ENCODE results near the gene MNS1.

Gene MNS1

GRCh38 chr15:56472278-56472677 lies 7.3 kb upstream of the MNS1 start:
- DNase-seq (ENCODE audit: low spot score), result no peak
- ChIA-PET CTCF (no interaction called here), POLR2A (ENCODE audit: low non-redundant PET) (no interaction called here)
- TF ChIP-seq, protein P1, sequence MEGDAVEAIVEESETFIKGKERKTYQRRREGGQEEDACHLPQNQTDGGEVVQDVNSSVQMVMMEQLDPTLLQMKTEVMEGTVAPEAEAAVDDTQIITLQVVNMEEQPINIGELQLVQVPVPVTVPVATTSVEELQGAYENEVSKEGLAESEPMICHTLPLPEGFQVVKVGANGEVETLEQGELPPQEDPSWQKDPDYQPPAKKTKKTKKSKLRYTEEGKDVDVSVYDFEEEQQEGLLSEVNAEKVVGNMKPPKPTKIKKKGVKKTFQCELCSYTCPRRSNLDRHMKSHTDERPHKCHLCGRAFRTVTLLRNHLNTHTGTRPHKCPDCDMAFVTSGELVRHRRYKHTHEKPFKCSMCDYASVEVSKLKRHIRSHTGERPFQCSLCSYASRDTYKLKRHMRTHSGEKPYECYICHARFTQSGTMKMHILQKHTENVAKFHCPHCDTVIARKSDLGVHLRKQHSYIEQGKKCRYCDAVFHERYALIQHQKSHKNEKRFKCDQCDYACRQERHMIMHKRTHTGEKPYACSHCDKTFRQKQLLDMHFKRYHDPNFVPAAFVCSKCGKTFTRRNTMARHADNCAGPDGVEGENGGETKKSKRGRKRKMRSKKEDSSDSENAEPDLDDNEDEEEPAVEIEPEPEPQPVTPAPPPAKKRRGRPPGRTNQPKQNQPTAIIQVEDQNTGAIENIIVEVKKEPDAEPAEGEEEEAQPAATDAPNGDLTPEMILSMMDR (conservative IDR thresholded peaks at IDR 0.05; ENCODE audit: low read depth), result no peak
- no peak overlapping the region for H3K27ac ChIP-seq

DNA sequence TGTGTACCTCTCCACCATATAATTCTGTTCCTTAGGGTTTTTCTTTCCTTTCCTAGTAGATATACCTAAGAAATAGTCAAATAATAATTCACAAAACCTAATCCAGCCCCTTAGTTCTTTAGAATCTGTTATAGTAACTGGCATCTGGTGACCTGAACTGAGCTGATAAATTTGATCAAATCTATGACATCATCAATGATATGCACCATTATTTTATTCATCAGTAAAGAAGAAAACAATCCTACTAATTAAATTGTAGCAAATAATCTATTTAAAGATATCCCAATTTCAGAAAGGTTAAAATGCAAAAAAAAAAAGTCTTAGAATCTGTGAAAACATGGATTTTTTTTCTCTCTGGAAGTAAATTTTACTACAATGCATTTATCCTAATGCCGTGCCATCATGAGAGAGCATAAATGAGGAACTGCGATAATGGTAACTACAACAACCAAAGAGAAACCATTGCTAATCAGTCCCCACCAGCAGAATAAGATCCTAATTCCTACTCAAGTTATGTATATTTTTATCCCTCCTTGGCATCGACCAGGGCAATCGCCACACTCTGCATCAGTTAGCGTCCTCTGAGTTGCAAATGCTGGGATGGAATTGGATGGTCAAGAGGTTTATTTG lies 6.6 kb upstream of the MNS1 start:
- H3K27ac ChIP-seq, result no peak overlapping the region
- DNase-seq (ENCODE audit: low spot score), result no peak
- ChIA-PET CTCF (no interaction called here), POLR2A (ENCODE audit: low non-redundant PET) (no interaction called here)
- TF ChIP-seq, protein P1 (conservative IDR thresholded peaks at IDR 0.05; ENCODE audit: low read depth), result no peak

GRCh38 chr15:56469483-56469882 lies 4.5 kb upstream of the MNS1 start:
- ChIA-PET CTCF (no interaction called here), POLR2A (ENCODE audit: low non-redundant PET) (no interaction called here)

DNA sequence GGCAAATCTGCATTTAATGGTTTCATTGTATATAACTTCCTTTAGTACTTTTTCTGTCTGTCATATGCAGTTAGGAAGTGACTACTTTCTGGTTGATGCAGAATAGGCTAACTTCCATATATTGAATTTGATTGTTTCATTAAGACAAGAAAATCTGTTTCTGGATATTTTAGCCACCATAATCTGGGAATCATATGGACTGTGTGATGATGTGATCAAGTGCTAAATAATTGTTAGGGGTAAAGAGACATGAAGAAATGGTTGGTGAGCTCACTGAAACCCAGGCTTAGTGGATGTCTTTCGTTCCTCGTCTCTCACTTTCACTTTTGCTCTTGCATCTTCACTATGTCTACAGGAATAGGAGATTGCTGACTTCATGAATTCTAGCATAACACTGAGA lies 3.5 kb upstream of the MNS1 start:
- TF ChIP-seq, protein P1 (conservative IDR thresholded peaks at IDR 0.05; ENCODE audit: low read depth), result no peak
- no peak for DNase-seq (ENCODE audit: low spot score)
- no peak overlapping the region for H3K27ac ChIP-seq
- POLR2A ChIA-PET (ENCODE audit: low non-redundant PET), result no interaction called here
- CTCF ChIA-PET, result no interaction called here

More at GRCh38 chr15:56469483-56469882, 4.5 kb upstream of the MNS1 start:
- no peak overlapping the region for H3K27ac ChIP-seq
- DNase-seq (ENCODE audit: low spot score), result no peak
- TF ChIP-seq, protein P1 (conservative IDR thresholded peaks at IDR 0.05; ENCODE audit: low read depth), result no peak

- DNase-seq (ENCODE audit: low spot score), result no peak
- CTCF ChIA-PET, result no interaction called here
- H3K27ac ChIP-seq, result no peak overlapping the region
- POLR2A ChIA-PET (ENCODE audit: low non-redundant PET), result no interaction called here
- TF ChIP-seq, protein P1 (conservative IDR thresholded peaks at IDR 0.05; ENCODE audit: low read depth), result no peak
These were observed 2.7 kb upstream of the MNS1 start for GRCh38 chr15:56467616-56468015.

GRCh38 chr15:56460947-56461346 lies 4.0 kb downstream of the MNS1 start:
- TF ChIP-seq, protein P1 (conservative IDR thresholded peaks at IDR 0.05; ENCODE audit: low read depth), result no peak
- no peak overlapping the region for H3K27ac ChIP-seq
- POLR2A ChIA-PET (ENCODE audit: low non-redundant PET), result no interaction called here
- no peak for DNase-seq (ENCODE audit: low spot score)
- CTCF ChIA-PET, result no interaction called here

Measured in RWPE1 (cell line).